Lung (tissue), 12 donors: ENCODE results near the gene DAGLA. TPM values are rescaled to one million over a fixed set of nuclear protein-coding genes. Genes with fewer than 3 reads are reported as not detected.

Experiments
- ATAC-seq: fragments of 200-7000 bp; cut with Tn5 transposase; one replicate; pipeline ENCODE4 v1.9.1; 2020; ENCODE audit warnings: moderate number of reproducible peaks; ENCODE audit not compliant: insufficient read depth, low FRiP score
- DNase-seq, 3 donors: peaks; one replicate each; pipeline ENCODE4 v3.0.0-alpha.2; 2013 to 2017
- H3K27ac ChIP-seq, 2 donors: one replicate each; pipeline ENCODE4 v1.5.1; 2013; ENCODE audit warnings: mild to moderate bottlenecking in 2 of 2, moderate library complexity in 2 of 2, control low read depth in 1 of 2, inconsistent platforms in 1 of 2, low read depth in 1 of 2, low read length in 1 of 2
- H3K27me3 ChIP-seq, 3 donors: one replicate each; pipeline ENCODE4 v1.5.1; 2013; ENCODE audit warnings: low read length in 2 of 3; ENCODE audit not compliant: control insufficient read depth in 3 of 3, insufficient read depth in 3 of 3
- H3K36me3 ChIP-seq, 4 donors: one replicate each; pipeline ENCODE4 v1.5.1; 2013; ENCODE audit warnings: low read length in 4 of 4, mild to moderate bottlenecking in 1 of 4, moderate library complexity in 1 of 4; ENCODE audit not compliant: control insufficient read depth in 4 of 4, insufficient read depth in 4 of 4
- H3K4me1 ChIP-seq, 5 donors: one replicate each; pipeline ENCODE4 v1.5.1; 2013; ENCODE audit warnings: low read length in 5 of 5, mild to moderate bottlenecking in 2 of 5, moderate library complexity in 1 of 5; ENCODE audit not compliant: control insufficient read depth in 5 of 5, insufficient read depth in 5 of 5
- H3K4me3 ChIP-seq: one replicate; pipeline ENCODE4 v1.5.1; 2013; ENCODE audit warnings: mild to moderate bottlenecking, control low read depth, moderate library complexity
- H3K9ac ChIP-seq, 2 donors: one replicate each; pipeline ENCODE4 v1.5.1; 2013; ENCODE audit warnings: low read length in 2 of 2, control low read depth in 1 of 2; ENCODE audit not compliant: insufficient read depth in 1 of 2
- H3K9me3 ChIP-seq, 4 donors: one replicate each; pipeline ENCODE4 v1.5.1; 2013; ENCODE audit warnings: low read length in 3 of 4, mild to moderate bottlenecking in 1 of 4, moderate library complexity in 1 of 4; ENCODE audit not compliant: control insufficient read depth in 4 of 4, insufficient read depth in 3 of 4
- WGBS, 2 donors: extraction: QIAGEN DNeasy Blood & Tissue Kit; methylation state at CpG; one replicate each; pipeline ENCODE4 v1.1.7; 2013; 5-methylcytosine and 5-hydroxymethylcytosine counted together
- polyA plus RNA-seq, 2 donors: library from polyadenylated mRNA; stranded (reverse); fragments of 200-250 nt; gene quantifications; one replicate each; pipeline ENCODE4 v1.2.1, GENCODE V29; 2013
- total RNA-seq, 2 donors: library from RNA; depleted of rRNA in 1 of 2; stranded (reverse); fragments of >200 nt in 1 of 2; gene quantifications; one replicate each; pipeline ENCODE4 v1.2.1, GENCODE V29; 2014 to 2021
- TF ChIP-seq, protein P1 (sequence below): IDR thresholded peaks from 2 replicates; pipeline ENCODE4 v1.5.1; 2012; ENCODE audit warnings: mild to moderate bottlenecking; ENCODE audit errors: control extremely low read depth, extremely low read depth
- donor health status: control.
- donor health status: control.
- donor health status: Bipolar disorder and iron deficiency.
- donor health status: healthy.
- donor health status: DM: yes; HTN: yes; CAD: no.

The DAGLA gene
- total and polyA plus RNA-seq, 4 donors = 1.5 to 7.5 (median 2.9) TPM

DNA sequence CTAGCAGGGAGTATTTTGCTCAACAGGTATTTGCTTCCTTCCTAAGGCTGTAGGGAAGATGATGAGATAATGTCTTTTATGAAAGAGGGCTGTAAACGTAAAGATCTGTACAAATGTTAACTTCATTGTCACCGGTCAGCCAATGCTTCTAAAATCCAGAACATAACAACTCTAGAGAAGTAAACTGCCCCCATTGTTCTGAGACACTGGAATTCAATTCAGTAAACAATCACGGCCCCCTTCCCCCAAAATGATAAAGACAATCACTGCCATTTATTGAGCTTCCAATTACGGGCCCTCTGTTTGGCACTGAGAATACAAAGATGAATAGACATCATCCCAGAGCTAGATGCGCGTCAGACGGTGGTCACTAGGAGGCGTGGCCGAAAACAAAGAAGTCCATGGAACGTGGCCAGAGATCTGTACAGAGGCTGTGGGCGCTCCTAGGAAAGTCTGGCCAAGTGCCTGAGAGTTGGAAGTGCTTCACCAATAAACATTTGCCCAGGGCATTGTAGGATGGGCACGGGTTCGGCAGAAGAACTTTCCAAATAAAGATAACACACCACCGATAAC is 111.6 kb downstream of the DAGLA start:
- Histone ChIP-seq H3K9me3 (no peaks in the 10 kb centered on the region), H3K27ac (peak overlapping the region; percentile 94 to 97), H3K36me3 (peaks cover 6 to 41% (median 23%) of the 10 kb centered on the region in 4 donors), H3K9ac (peak overlapping the region; percentile 97 to 99), H3K4me3 (peak overlapping the region; percentile 68), H3K27me3 (no peaks in the 10 kb centered on the region), H3K4me1 (peaks cover 0 to 20% (median 3%) of the 10 kb centered on the region in 5 donors)
- DNase-seq = peak; percentile 92 to 96 (median 96)
- peak; percentile 19 for ATAC-seq
- WGBS, 2 donors = 4 to 6% methylated on average over 14 of the region's 14 CpGs
- TF ChIP-seq, protein P1, sequence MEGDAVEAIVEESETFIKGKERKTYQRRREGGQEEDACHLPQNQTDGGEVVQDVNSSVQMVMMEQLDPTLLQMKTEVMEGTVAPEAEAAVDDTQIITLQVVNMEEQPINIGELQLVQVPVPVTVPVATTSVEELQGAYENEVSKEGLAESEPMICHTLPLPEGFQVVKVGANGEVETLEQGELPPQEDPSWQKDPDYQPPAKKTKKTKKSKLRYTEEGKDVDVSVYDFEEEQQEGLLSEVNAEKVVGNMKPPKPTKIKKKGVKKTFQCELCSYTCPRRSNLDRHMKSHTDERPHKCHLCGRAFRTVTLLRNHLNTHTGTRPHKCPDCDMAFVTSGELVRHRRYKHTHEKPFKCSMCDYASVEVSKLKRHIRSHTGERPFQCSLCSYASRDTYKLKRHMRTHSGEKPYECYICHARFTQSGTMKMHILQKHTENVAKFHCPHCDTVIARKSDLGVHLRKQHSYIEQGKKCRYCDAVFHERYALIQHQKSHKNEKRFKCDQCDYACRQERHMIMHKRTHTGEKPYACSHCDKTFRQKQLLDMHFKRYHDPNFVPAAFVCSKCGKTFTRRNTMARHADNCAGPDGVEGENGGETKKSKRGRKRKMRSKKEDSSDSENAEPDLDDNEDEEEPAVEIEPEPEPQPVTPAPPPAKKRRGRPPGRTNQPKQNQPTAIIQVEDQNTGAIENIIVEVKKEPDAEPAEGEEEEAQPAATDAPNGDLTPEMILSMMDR = no peak

DNA sequence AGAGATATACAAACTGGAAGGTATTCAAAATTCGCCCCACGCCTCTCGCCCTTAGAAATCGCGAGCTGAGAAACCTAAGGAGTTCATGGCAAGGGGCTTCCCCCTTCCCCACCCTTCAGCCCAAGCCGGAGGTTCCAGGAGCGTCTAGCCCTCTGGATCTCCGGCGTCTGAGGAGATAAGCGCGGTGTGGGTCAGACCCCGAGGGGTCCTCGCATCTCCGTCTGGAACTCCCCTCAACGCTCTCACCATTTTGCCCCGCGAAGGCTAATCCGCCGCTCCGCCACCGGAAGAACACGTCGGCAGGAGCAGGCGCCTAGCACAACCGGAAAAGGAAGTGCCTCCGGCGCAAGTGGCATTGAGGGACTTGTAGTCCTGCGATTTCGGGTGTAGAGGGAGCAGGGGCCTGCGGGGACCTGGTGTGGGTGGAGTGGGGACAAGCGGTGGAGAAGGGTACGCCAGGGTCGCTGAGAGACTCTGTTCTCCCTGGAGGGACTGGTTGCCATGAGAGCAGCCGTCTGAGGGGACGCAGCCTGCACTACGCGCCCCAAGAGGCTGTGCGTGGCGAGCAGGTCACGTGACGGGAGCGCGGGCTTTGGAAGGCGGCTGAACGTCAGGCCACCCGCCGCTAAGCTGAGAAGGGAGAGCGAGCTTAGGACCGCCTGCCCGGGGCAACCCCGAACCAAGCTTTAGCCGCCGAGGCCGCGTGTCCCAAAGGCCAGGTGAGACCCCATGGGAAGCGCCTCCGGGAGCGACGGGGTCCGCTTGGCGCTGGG is 112.3 kb downstream of the DAGLA start, which contains the start of the genes FEN1 and TMEM258:
FEN1 (plus strand) TSS at position 602 of the 773 bp plus-strand sequence. CDS start 2,451 bp downstream, outside the sequence.
TMEM258 (minus strand) TSS at position 290 of the 773 bp plus-strand sequence; CDS start at position 249, 41 bp downstream.
- Histone ChIP-seq H3K27me3 (no peaks in the 10 kb centered on the region), H3K27ac (peak within 1 kb of the TSS; percentile 94 to 97), H3K9ac (peak within 1 kb of the TSS; percentile 97 to 99), H3K36me3 (peaks cover 6 to 35% (median 18%) of the 10 kb centered on the region in 4 donors), H3K4me1 (peaks cover 0 to 23% (median 3%) of the 10 kb centered on the region in 5 donors), H3K9me3 (no peaks in the 10 kb centered on the region), H3K4me3 (peak within 1 kb of the TSS; percentile 80)
- 0% methylated on average over 61 of the region's 61 CpGs for WGBS, 2 donors
- ATAC-seq (peak; percentile 91), DNase-seq (peak; percentile 93 to 96 (median 96))
- TF ChIP-seq, protein P1 = no peak

DNA sequence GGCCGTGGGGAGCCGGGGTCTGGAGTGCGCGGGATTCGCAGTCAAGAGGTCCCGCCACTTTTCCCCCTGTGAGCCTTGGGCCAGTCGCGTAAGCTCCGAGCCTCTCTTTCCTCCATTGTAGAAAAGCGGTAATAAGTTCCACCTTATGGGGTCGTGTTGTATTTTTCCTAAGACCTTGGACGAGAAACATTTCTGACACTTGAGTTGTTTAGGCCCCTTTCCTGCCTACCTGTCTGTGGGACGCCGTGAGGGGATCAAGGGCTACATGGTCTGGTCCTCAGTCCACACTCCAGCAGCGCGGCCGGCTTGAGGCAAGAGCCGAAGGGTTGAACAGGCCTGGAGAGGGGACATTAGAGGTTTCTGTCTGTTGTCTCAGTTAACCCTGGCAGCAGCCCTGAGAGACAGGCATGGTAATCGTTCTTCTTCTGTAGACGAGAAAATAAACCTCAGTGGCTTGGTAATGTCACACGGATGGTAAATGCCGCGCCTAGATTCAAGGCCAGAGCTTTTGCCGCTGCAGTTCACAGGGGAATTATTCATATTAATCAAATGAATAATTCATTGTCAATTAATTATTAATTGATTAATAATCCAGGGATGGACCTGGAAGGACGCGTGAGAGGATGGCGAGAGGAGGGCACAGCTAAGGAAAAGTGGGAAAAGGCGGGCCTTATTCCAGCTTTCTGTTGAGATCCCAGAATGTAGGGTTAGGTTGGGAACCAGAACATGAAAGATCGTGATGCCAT is 113.1 kb downstream of the DAGLA start:
- ATAC-seq = no peak
- no peak for DNase-seq
- Histone ChIP-seq H3K9ac (peak overlapping the region; percentile 71 to 97), H3K27ac (peak overlapping the region; percentile 94 to 97), H3K9me3 (no peaks in the 10 kb centered on the region), H3K27me3 (no peaks in the 10 kb centered on the region), H3K36me3 (peaks cover 6 to 28% (median 17%) of the 10 kb centered on the region in 4 donors), H3K4me1 (peaks cover 0 to 26% (median 3%) of the 10 kb centered on the region in 5 donors), H3K4me3 (peak overlapping the region; percentile 80)
- TF ChIP-seq, protein P1 = no peak
- 4 to 6% methylated on average over 29 of the region's 29 CpGs for WGBS, 2 donors
